BJ (cell line): ENCODE measurements around the gene CRYGN. TPM values are rescaled to one million over a fixed set of nuclear protein-coding genes. Genes with fewer than 3 reads are reported as not detected.

Experiments
- CTCF ChIA-PET: fragments of 350-600 bp; formaldehyde crosslinking; extraction: SDS; loops from one replicate; lab custom pipeline; 2021; ENCODE audit warnings: antibody characterized with exemption, inconsistent platforms; lab: Yijun Ruan, JAX
- POLR2A ChIA-PET: fragments of 300-600 bp; sonication (Branson Sonifier 250); formaldehyde crosslinking; extraction: SDS; loops from one replicate; lab custom pipeline; 2021; ENCODE audit warnings: antibody characterized with exemption; lab: Charles Lee
- DNase-seq: peaks from one replicate; pipeline ENCODE4 v3.0.0-alpha.2; 2011; ENCODE audit warnings: low read depth
- H3K27me3 ChIP-seq: 2 replicates; pipeline ENCODE4 v1.6.0; 2011; ENCODE audit warnings: low read length; ENCODE audit not compliant: control insufficient read depth, insufficient read depth
- H3K36me3 ChIP-seq: 2 replicates; pipeline ENCODE4 v1.5.1; 2011; ENCODE audit warnings: low read length; ENCODE audit not compliant: control insufficient read depth, insufficient read depth
- H3K4me3 ChIP-seq: 2 replicates; pipeline ENCODE4 v1.5.1; 2011; ENCODE audit warnings: low read depth, mild to moderate bottlenecking, control low read depth, low read length
- polyA plus RNA-seq: library from polyadenylated mRNA; depleted of rRNA; stranded (reverse); fragments of >200 nt; gene quantifications from 2 replicates; pipeline ENCODE4 v1.2.3, GENCODE V29; 2011
- TF ChIP-seq, protein P1 (sequence below): IDR thresholded peaks from 2 replicates; pipeline ENCODE4 v1.5.1; 2011; ENCODE audit warnings: low read depth, mild to moderate bottlenecking, control low read depth, inconsistent platforms, low read length, moderate library complexity; ENCODE audit not compliant: insufficient read depth

CRYGN gene
- polyA plus RNA-seq, 1 experiment, result 0.10 TPM

DNA sequence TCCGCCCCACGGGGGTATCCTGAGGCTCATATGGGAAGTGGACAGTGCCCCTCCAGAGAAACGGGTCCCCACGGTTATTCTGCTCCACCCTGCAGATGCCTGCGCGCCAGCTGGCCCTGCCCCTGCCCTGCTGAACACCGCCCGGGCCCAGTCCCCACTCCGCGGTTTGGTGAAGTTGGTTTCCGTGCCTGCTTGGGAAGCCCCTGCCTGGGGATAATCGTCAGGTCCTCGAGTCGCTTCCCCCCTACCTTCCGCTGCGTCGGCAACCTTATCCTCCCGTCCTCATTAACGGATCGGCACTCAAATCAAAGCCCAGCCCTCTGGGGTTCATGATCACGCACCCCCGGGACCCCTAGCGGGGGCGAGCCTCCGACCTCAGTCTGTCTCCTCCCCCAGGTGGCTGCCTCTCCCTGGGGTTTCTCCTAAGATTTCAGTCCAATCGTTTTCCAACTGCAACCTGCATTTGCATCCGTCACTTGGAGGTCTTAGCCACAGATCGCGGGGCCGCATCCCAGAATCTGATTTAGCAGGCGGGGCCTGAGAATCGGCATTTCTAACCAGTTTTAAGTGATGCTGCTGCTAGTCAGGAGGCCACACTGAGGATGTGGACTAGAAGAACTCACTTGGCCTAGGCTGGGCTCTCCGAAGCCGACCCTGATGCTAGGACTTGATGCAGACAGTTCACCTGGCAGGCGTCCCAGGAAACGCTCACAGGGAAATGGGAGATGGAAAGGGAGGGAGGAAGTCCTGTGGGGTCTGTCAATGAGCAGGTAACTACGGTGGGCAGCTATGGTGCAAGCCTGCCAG, 57.7 kb downstream of the CRYGN start:
- TF ChIP-seq, protein P1, sequence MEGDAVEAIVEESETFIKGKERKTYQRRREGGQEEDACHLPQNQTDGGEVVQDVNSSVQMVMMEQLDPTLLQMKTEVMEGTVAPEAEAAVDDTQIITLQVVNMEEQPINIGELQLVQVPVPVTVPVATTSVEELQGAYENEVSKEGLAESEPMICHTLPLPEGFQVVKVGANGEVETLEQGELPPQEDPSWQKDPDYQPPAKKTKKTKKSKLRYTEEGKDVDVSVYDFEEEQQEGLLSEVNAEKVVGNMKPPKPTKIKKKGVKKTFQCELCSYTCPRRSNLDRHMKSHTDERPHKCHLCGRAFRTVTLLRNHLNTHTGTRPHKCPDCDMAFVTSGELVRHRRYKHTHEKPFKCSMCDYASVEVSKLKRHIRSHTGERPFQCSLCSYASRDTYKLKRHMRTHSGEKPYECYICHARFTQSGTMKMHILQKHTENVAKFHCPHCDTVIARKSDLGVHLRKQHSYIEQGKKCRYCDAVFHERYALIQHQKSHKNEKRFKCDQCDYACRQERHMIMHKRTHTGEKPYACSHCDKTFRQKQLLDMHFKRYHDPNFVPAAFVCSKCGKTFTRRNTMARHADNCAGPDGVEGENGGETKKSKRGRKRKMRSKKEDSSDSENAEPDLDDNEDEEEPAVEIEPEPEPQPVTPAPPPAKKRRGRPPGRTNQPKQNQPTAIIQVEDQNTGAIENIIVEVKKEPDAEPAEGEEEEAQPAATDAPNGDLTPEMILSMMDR, result no peak
- DNase-seq, result no peak
- peaks cover 15% of the 10 kb centered on the region for H3K27me3 ChIP-seq
- CTCF ChIA-PET, result interaction anchor here (0.7 kb wide), 1 partner anchor 66 kb away, joined by 3 read pairs; no protein-coding TSS in a partner anchor
- POLR2A ChIA-PET, result no interaction called here
- peaks cover 3% of the 10 kb centered on the region; the same call in 1 of the 2 replicates for H3K36me3 ChIP-seq
- H3K4me3 ChIP-seq, result no peak overlapping the region

- H3K4me3 ChIP-seq, result no peak overlapping the region
- POLR2A ChIA-PET, result no interaction called here
- peaks cover 15% of the 10 kb centered on the region for H3K27me3 ChIP-seq
- TF ChIP-seq, protein P1, result no peak
- CTCF ChIA-PET, result interaction anchor here (0.7 kb wide), 1 partner anchor 10 kb away, joined by 3 read pairs; no protein-coding TSS in a partner anchor
- no peak for DNase-seq
- H3K36me3 ChIP-seq, result peaks cover 5% of the 10 kb centered on the region; the same call in 1 of the 2 replicates
Observed at GRCh38 chr7:151381348-151382078, 58.4 kb downstream of the CRYGN start.

GRCh38 chr7:151381098-151381347, 58.9 kb downstream of the CRYGN start:
- Histone ChIP-seq H3K27me3 (peaks cover 15% of the 10 kb centered on the region), H3K36me3 (peaks cover 9% of the 10 kb centered on the region), H3K4me3 (no peak overlapping the region)
- DNase-seq, result no peak
- ChIA-PET CTCF (interaction anchor here (0.7 to 6.4 kb wide), 2 partner anchors 10 to 67 kb away, joined by 3 to 22 read pairs; no protein-coding TSS in a partner anchor), POLR2A (no interaction called here)
- TF ChIP-seq, protein P1, result no peak

GRCh38 chr7:151380199-151381097, 59.5 kb downstream of the CRYGN start:
- Histone ChIP-seq H3K4me3 (no peak overlapping the region), H3K36me3 (peaks cover 13% of the 10 kb centered on the region), H3K27me3 (peaks cover 15% of the 10 kb centered on the region)
- ChIA-PET CTCF (interaction anchor here (0.7 to 6.4 kb wide), 2 partner anchors 9 to 68 kb away, joined by 3 to 22 read pairs; no protein-coding TSS in a partner anchor), POLR2A (no interaction called here)
- no peak for DNase-seq
- TF ChIP-seq, protein P1, result no peak
